B cell (primary cell): ENCODE data around the gene MTERF2. TPM values are rescaled to one million over a fixed set of nuclear protein-coding genes. Genes with fewer than 3 reads are reported as not detected.

Experiments
- ATAC-seq: fragments of 200-7000 bp; cut with Tn5 transposase; one replicate; pipeline ENCODE4 v1.10.0; 2021; ENCODE audit warnings: low read depth, mild to moderate bottlenecking, moderate number of reproducible peaks, moderate library complexity
- CTCF ChIA-PET: fragments of 350-600 bp; sonication (Branson Sonifier 250); formaldehyde crosslinking; loops from one replicate; lab custom pipeline; 2021; ENCODE audit warnings: antibody characterized with exemption, inconsistent platforms; lab: Charles Lee
- POLR2A ChIA-PET: fragments of 350-600 bp; sonication (Branson Sonifier 250); formaldehyde crosslinking; loops from one replicate; lab custom pipeline; 2021; ENCODE audit warnings: antibody characterized with exemption; lab: Charles Lee
- DNase-seq: peaks from one replicate; pipeline ENCODE4 v3.0.0; 2013
- H2AFZ ChIP-seq: 2 replicates; pipeline ENCODE4 v1.6.1; 2012; ENCODE audit warnings: mild to moderate bottlenecking, low read depth, low read length; ENCODE audit not compliant: insufficient read depth, poor library complexity, severe bottlenecking
- H3K27ac ChIP-seq, 2 donors: 1 replicate in 1 of 2; 2 replicates in 1 of 2; pipeline ENCODE4 v1.5.1; 2012 to 2013; ENCODE audit warnings: low read length in 2 of 2, mild to moderate bottlenecking in 2 of 2, moderate library complexity in 1 of 2
- H3K27me3 ChIP-seq, 4 experiments: fragments of 200-600 bp in 1 of 4; sonication (generic) in 1 of 4; replicated peaks in 1 of 4; 1 replicate in 2 of 4; 2 replicates in 2 of 4; pipeline versions ENCODE4 v1.6.1 to v1.7.0; 2013 to 2016; ENCODE audit warnings: low read length in 3 of 4, mild to moderate bottlenecking in 2 of 4, mixed read lengths in 1 of 4, moderate library complexity in 1 of 4; ENCODE audit not compliant: insufficient read depth in 4 of 4, control insufficient read depth in 3 of 4; ENCODE audit errors: control extremely low read depth in 1 of 4
- H3K36me3 ChIP-seq, 2 experiments: replicated peaks in 1 of 2; 1 replicate in 1 of 2; 2 replicates in 1 of 2; pipeline versions ENCODE4 v1.6.1 to v1.7.1; 2013; ENCODE audit warnings: low read length in 1 of 2; ENCODE audit not compliant: insufficient read depth in 2 of 2, control insufficient read depth in 1 of 2; ENCODE audit errors: control extremely low read depth in 1 of 2, extremely low read depth in 1 of 2
- H3K4me1 ChIP-seq, 2 donors: fragments of 200-600 bp in 1 of 2; sonication (generic) in 1 of 2; 1 replicate in 1 of 2; 2 replicates in 1 of 2; pipeline versions ENCODE4 v1.5.1 to v1.6.1; 2013 to 2017; ENCODE audit warnings: low read length in 2 of 2; ENCODE audit not compliant: control insufficient read depth in 2 of 2, insufficient read depth in 2 of 2
- H3K4me2 ChIP-seq: replicated peaks from 2 replicates; pipeline ENCODE3; 2012; ENCODE audit warnings: mild to moderate bottlenecking, low read depth, low read length; ENCODE audit not compliant: poor library complexity, severe bottlenecking
- H3K4me3 ChIP-seq, 5 experiments: fragments of 200-600 bp in 1 of 5; sonication (generic) in 1 of 5; 1 replicate in 3 of 5; 2 replicates in 2 of 5; pipeline versions ENCODE4 v1.5.1 to v1.7.0; 2011 to 2016; ENCODE audit warnings: low read length in 4 of 5, mild to moderate bottlenecking in 4 of 5, low read depth in 2 of 5, control low read depth in 1 of 5, moderate library complexity in 1 of 5; ENCODE audit not compliant: insufficient read depth in 1 of 5; ENCODE audit errors: control extremely low read depth in 1 of 5, extremely low read depth in 1 of 5
- H3K79me2 ChIP-seq: fragments of 200-600 bp; sonication (generic); one replicate; pipeline ENCODE4 v1.6.0; 2016; ENCODE audit warnings: low read length; ENCODE audit not compliant: control insufficient read depth, insufficient read depth
- H3K9ac ChIP-seq: fragments of 200-600 bp; sonication (generic); 2 replicates; pipeline ENCODE4 v1.6.1; 2017; ENCODE audit warnings: mild to moderate bottlenecking, low read length, moderate library complexity
- H3K9me3 ChIP-seq, 3 donors: one replicate each; pipeline versions ENCODE4 v1.6.1 to v1.7.1; 2013; ENCODE audit warnings: low read length in 2 of 3; ENCODE audit not compliant: control insufficient read depth in 2 of 3, insufficient read depth in 1 of 3; ENCODE audit errors: control extremely low read depth in 1 of 3
- H4K20me1 ChIP-seq: 2 replicates; pipeline ENCODE4 v1.6.0; 2012; ENCODE audit warnings: mild to moderate bottlenecking, low read length; ENCODE audit not compliant: insufficient read depth, control insufficient read depth, poor library complexity, severe bottlenecking
- H3K27ac Mint-ChIP-seq: one replicate; pipeline ENCODE4 v1.8.0; 2021; ENCODE audit warnings: mixed read lengths
- H3K27me3 Mint-ChIP-seq: one replicate; pipeline ENCODE4 v1.8.0; 2021; ENCODE audit warnings: mixed read lengths
- H3K4me1 Mint-ChIP-seq: one replicate; pipeline ENCODE4 v1.8.0; 2021; ENCODE audit warnings: mixed read lengths
- H3K4me3 Mint-ChIP-seq: one replicate; pipeline ENCODE4 v1.8.0; 2021; ENCODE audit warnings: mixed read lengths
- H3K9me3 Mint-ChIP-seq: one replicate; pipeline ENCODE4 v1.8.0; 2022; ENCODE audit warnings: mixed read lengths; ENCODE audit not compliant: insufficient read depth
- CTCF ChIP-seq: fragments of 200-600 bp; IDR thresholded peaks from one replicate; pipeline ENCODE4 v1.8.0; 2022; ENCODE audit warnings: antibody characterized with exemption, mild to moderate bottlenecking
- EZH2 ChIP-seq: IDR thresholded peaks from 2 replicates; pipeline ENCODE4 v1.6.1; 2012; ENCODE audit warnings: borderline replicate concordance, low read depth, mild to moderate bottlenecking, moderate library complexity, low read length; ENCODE audit not compliant: insufficient read depth, poor library complexity, severe bottlenecking
- WGBS: methylation state at CpG from one replicate; pipeline ENCODE4 v1.1.5; 2013; ENCODE audit warnings: missing lambda C conversion rate; ENCODE audit not compliant: insufficient coverage; 5-methylcytosine and 5-hydroxymethylcytosine counted together
- intact Hi-C: fragments of 100-400 bp; cut with micrococcal nuclease; formaldehyde crosslinking; loops from one replicate; pipeline ENCODE4 v1.10.0; 2022
- polyA plus RNA-seq: library from polyadenylated mRNA; depleted of rRNA; stranded (reverse); fragments of >200 nt; gene quantifications from 2 replicates; pipeline ENCODE4 v1.2.3, GENCODE V29; 2012
- total RNA-seq, 2 donors: library from RNA; stranded (reverse); fragments of 120-200 nt in 1 of 2; gene quantifications; 1 replicate in 1 of 2; 2 replicates in 1 of 2; pipeline versions ENCODE4 v1.2.3 to v1.2.4, GENCODE V29; 2013 to 2022

The MTERF2 gene
- total and polyA plus RNA-seq, 2 donors (not counting 1 experiment from before 2014, with no cell fraction given): 3.7 to 9.4 TPM

- Histone ChIP-seq H3K4me1 (peaks cover 8 to 9% of the 10 kb centered on the region in 2 donors), H3K27me3 (no peaks in the 10 kb centered on the region), H3K36me3 (no peaks in the 10 kb centered on the region), H3K27ac (no peak overlapping the region), H3K9ac (no peak overlapping the region), H3K79me2 (no peaks in the 10 kb centered on the region), H2AFZ (no peak overlapping the region), H4K20me1 (no peaks in the 10 kb centered on the region), H3K4me3 (no peak overlapping the region), H3K4me2 (no peak overlapping the region), H3K9me3 (no peaks in the 10 kb centered on the region)
- intact Hi-C loops: no loop called here
- H3K27ac Mint-ChIP-seq: no peak overlapping the region
- H3K9me3 Mint-ChIP-seq: no peaks in the 10 kb centered on the region
- DNase-seq (no peak), ATAC-seq (no peak)
- WGBS: no CpG with 5 or more reads among the region's 3 CpGs
- TF ChIP-seq CTCF (no peak), EZH2 (no peak)
- no peaks in the 10 kb centered on the region for H3K27me3 Mint-ChIP-seq
- no peak overlapping the region for H3K4me3 Mint-ChIP-seq
- H3K4me1 Mint-ChIP-seq: peaks cover 20% of the 10 kb centered on the region
- POLR2A ChIA-PET: no interaction called here
- CTCF ChIA-PET: no interaction called here
Measured at GRCh38 chr12:106981788-106982187, 5.2 kb downstream of the MTERF2 start.

- H3K27ac Mint-ChIP-seq: no peak overlapping the region
Measured at GRCh38 chr12:106980944-106981343, 6.0 kb downstream of the MTERF2 start.

More at GRCh38 chr12:106980944-106981343, 6.0 kb downstream of the MTERF2 start:
- Mint-ChIP-seq H3K27me3 (no peaks in the 10 kb centered on the region), H3K4me3 (no peak overlapping the region), H3K9me3 (no peaks in the 10 kb centered on the region), H3K4me1 (peaks cover 13% of the 10 kb centered on the region)
- TF ChIP-seq CTCF (no peak), EZH2 (no peak)
- no peak overlapping the region for H3K4me2 ChIP-seq
- DNase-seq: no peak
- peaks cover under 1% of the 10 kb centered on the region in 2 donors for H3K4me1 ChIP-seq
- H3K9me3 ChIP-seq: no peaks in the 10 kb centered on the region
- no peak overlapping the region for H3K9ac ChIP-seq
- ChIA-PET POLR2A (no interaction called here), CTCF (no interaction called here)
- 93% methylated on average over 5 of the region's 7 CpGs for WGBS
- H3K79me2 ChIP-seq: no peaks in the 10 kb centered on the region
- no peaks in the 10 kb centered on the region for H3K27me3 ChIP-seq
- no peak overlapping the region for H2AFZ ChIP-seq
- intact Hi-C loops: no loop called here
- H4K20me1 ChIP-seq: no peaks in the 10 kb centered on the region
- H3K36me3 ChIP-seq: no peaks in the 10 kb centered on the region
- H3K4me3 ChIP-seq: no peak overlapping the region
- ATAC-seq: no peak
- H3K27ac ChIP-seq: no peak overlapping the region
